Tibial nerve (tissue), 4 donors: ENCODE data around the gene ADAMTS17. TPM values are rescaled to one million over a fixed set of nuclear protein-coding genes. Genes with fewer than 3 reads are reported as not detected.

ENCODE experiments used
- DNase-seq, 2 donors: peaks; one replicate each; pipeline ENCODE4 v3.0.0-alpha.2; 2019; ENCODE audit warnings: low spot score in 2 of 2
- H3K27ac ChIP-seq, 4 donors: fragments of 200-600 bp; sonication (generic) in 3 of 4; one replicate each; pipeline ENCODE4 v1.5.1; 2017 to 2019; ENCODE audit warnings: mild to moderate bottlenecking in 1 of 4
- H3K27me3 ChIP-seq, 2 donors: fragments of 200-600 bp; sonication (generic) in 1 of 2; one replicate each; pipeline versions ENCODE4 v1.5.1 to v1.6.0; 2017 to 2019
- H3K36me3 ChIP-seq, 3 donors: fragments of 200-600 bp; sonication (generic); one replicate each; pipeline ENCODE4 v1.5.1; 2018 to 2019
- H3K4me1 ChIP-seq, 4 donors: fragments of 200-600 bp; sonication (generic) in 3 of 4; one replicate each; pipeline ENCODE4 v1.5.1; 2017 to 2019
- H3K4me3 ChIP-seq, 4 donors: fragments of 200-600 bp; sonication (generic) in 3 of 4; one replicate each; pipeline ENCODE4 v1.5.1; 2017 to 2019; ENCODE audit warnings: mild to moderate bottlenecking in 1 of 4, moderate library complexity in 1 of 4
- H3K9me3 ChIP-seq, 4 donors: fragments of 200-600 bp; sonication (generic) in 3 of 4; one replicate each; pipeline ENCODE4 v1.5.1; 2017 to 2019
- CTCF ChIP-seq, 5 experiments: fragments of 200-600 bp in 3 of 5; fragments of 450-650 bp in 2 of 5; sonication (generic) in 3 of 5; IDR thresholded peaks; one replicate each; pipeline ENCODE4 v1.5.1; 2016 to 2019; ENCODE audit warnings: antibody characterized with exemption in 5 of 5, mild to moderate bottlenecking in 3 of 5, moderate library complexity in 2 of 5
- EP300 ChIP-seq, 2 donors: sonication (generic); formaldehyde crosslinking; IDR thresholded peaks; one replicate each; pipeline ENCODE4 v1.6.1; 2017; ENCODE audit warnings: antibody characterized with exemption in 2 of 2, mild to moderate bottlenecking in 1 of 2
- POLR2A ChIP-seq, 2 donors: fragments of 450-650 bp; IDR thresholded peaks; one replicate each; pipeline ENCODE4 v1.6.1; 2017; ENCODE audit warnings: antibody characterized with exemption in 2 of 2, mild to moderate bottlenecking in 2 of 2, moderate library complexity in 2 of 2
- WGBS, 2 donors: methylation state at CpG; one replicate each; pipeline ENCODE4 v1.1.5; 2018; 5-methylcytosine and 5-hydroxymethylcytosine counted together
- total RNA-seq, 4 donors: library from RNA; depleted of rRNA; stranded (reverse); fragments of >200 nt; gene quantifications; one replicate each; pipeline ENCODE4 v1.1.0, GENCODE V29; 2016

The ADAMTS17 gene
- total RNA-seq, 4 donors from 2014 or later = 0.66 to 5.5 (median 3.7) TPM

GRCh38 chr15:99965376-99965775 lies 376.4 kb downstream of the ADAMTS17 start:
- TF ChIP-seq POLR2A (IDR thresholded peaks at IDR 0.05) (no peak), CTCF (IDR thresholded peaks at IDR 0.05) (no peak), EP300 (IDR thresholded peaks at IDR 0.05) (no peak)
- Histone ChIP-seq H3K4me3 (no peak overlapping the region), H3K27ac (no peak overlapping the region), H3K36me3 (no peaks in the 10 kb centered on the region), H3K27me3 (no peaks in the 10 kb centered on the region), H3K4me1 (no peaks in the 10 kb centered on the region), H3K9me3 (no peaks in the 10 kb centered on the region)
- no peak for DNase-seq
- 95 to 97% methylated on average over 7 of the region's 7 CpGs for WGBS, 2 donors

GRCh38 chr15:99963976-99964375 lies 377.8 kb downstream of the ADAMTS17 start:
- no peaks in the 10 kb centered on the region for H3K9me3 ChIP-seq
- H3K36me3 ChIP-seq = no peaks in the 10 kb centered on the region
- no peak for TF ChIP-seq POLR2A (IDR thresholded peaks at IDR 0.05)
- TF ChIP-seq EP300 (IDR thresholded peaks at IDR 0.05) = no peak
- TF ChIP-seq CTCF (IDR thresholded peaks at IDR 0.05) = no peak
- H3K27me3 ChIP-seq = no peaks in the 10 kb centered on the region
- H3K4me1 ChIP-seq = no peaks in the 10 kb centered on the region
- H3K27ac ChIP-seq = no peak overlapping the region
- no peak overlapping the region for H3K4me3 ChIP-seq
- 96% methylated on average over 7 of the region's 7 CpGs for WGBS, 2 donors
- no peak for DNase-seq

- 72 to 77% methylated on average over 8 of the region's 8 CpGs for WGBS, 2 donors
- H3K27ac ChIP-seq = no peak overlapping the region
- peaks cover 0 to 5% (median 0%) of the 10 kb centered on the region in 4 donors for H3K4me1 ChIP-seq
- no peaks in the 10 kb centered on the region for H3K27me3 ChIP-seq
- H3K9me3 ChIP-seq = no peaks in the 10 kb centered on the region
- H3K36me3 ChIP-seq = no peaks in the 10 kb centered on the region
- no peak for TF ChIP-seq CTCF (IDR thresholded peaks at IDR 0.05)
- TF ChIP-seq POLR2A (IDR thresholded peaks at IDR 0.05) = no peak
- no peak for TF ChIP-seq EP300 (IDR thresholded peaks at IDR 0.05)
- no peak for DNase-seq
- no peak overlapping the region for H3K4me3 ChIP-seq
Measured at GRCh38 chr15:99963096-99963825, 378.5 kb downstream of the ADAMTS17 start.

GRCh38 chr15:99962006-99962561 lies 379.7 kb downstream of the ADAMTS17 start:
- H3K27me3 ChIP-seq = no peaks in the 10 kb centered on the region
- no peaks in the 10 kb centered on the region for H3K9me3 ChIP-seq
- H3K36me3 ChIP-seq = no peaks in the 10 kb centered on the region
- peaks cover 0 to 7% (median 0%) of the 10 kb centered on the region in 4 donors for H3K4me1 ChIP-seq
- H3K4me3 ChIP-seq = no peak overlapping the region
- no peak for TF ChIP-seq EP300 (IDR thresholded peaks at IDR 0.05)
- no peak for TF ChIP-seq POLR2A (IDR thresholded peaks at IDR 0.05)
- TF ChIP-seq CTCF (IDR thresholded peaks at IDR 0.05) = no peak
- no peak overlapping the region for H3K27ac ChIP-seq
- WGBS, 2 donors = 95% methylated on average over 19 of the region's 19 CpGs
- no peak for DNase-seq

GRCh38 chr15:99961011-99961441 lies 380.7 kb downstream of the ADAMTS17 start:
- no peaks in the 10 kb centered on the region for H3K9me3 ChIP-seq
- no peak overlapping the region for H3K27ac ChIP-seq
- TF ChIP-seq POLR2A (IDR thresholded peaks at IDR 0.05) = no peak
- TF ChIP-seq EP300 (IDR thresholded peaks at IDR 0.05) = no peak
- peak in 3 of 5 experiments; percentile 21 to 48 (median 34) for TF ChIP-seq CTCF (IDR thresholded peaks at IDR 0.05)
- peak in 1 of 2 donors; percentile 36 for DNase-seq
- no peaks in the 10 kb centered on the region for H3K27me3 ChIP-seq
- WGBS, 2 donors = 40 to 54% methylated on average over 10 to 12 of the region's 12 CpGs
- peaks cover 0 to 7% (median 0%) of the 10 kb centered on the region in 4 donors for H3K4me1 ChIP-seq
- no peak overlapping the region for H3K4me3 ChIP-seq
- H3K36me3 ChIP-seq = no peaks in the 10 kb centered on the region
